ENCODE data around the gene BTBD9. TPM values are rescaled to one million over a fixed set of nuclear protein-coding genes. Genes with fewer than 3 reads are reported as not detected.
A peak's percentile ranks its signal among the peaks of the same experiment; 100 is the strongest.

The BTBD9 gene
- 1 to 10 TPM; 6.8 to 7.0 TPM for total RNA-seq

GRCh38 chr6:38639498-38640215 is at the start of gene BTBD9:
TSS of gene BTBD9 (minus strand) at chr6:38639929.
- peak; percentile 86 for DNase-seq
- peaks cover 43% of the 10 kb centered on the region for H3K4me1 Mint-ChIP-seq
- H3K4me3 Mint-ChIP-seq, result peak within 1 kb of the TSS; percentile 93
- H3K36me3 Mint-ChIP-seq, result peaks cover 2% of the 10 kb centered on the region
- peak within 1 kb of the TSS; percentile 89 for H3K27ac Mint-ChIP-seq
- H3K9me3 Mint-ChIP-seq, result peaks cover 1% of the 10 kb centered on the region
- no peaks in the 10 kb centered on the region for H3K27me3 Mint-ChIP-seq

DNA sequence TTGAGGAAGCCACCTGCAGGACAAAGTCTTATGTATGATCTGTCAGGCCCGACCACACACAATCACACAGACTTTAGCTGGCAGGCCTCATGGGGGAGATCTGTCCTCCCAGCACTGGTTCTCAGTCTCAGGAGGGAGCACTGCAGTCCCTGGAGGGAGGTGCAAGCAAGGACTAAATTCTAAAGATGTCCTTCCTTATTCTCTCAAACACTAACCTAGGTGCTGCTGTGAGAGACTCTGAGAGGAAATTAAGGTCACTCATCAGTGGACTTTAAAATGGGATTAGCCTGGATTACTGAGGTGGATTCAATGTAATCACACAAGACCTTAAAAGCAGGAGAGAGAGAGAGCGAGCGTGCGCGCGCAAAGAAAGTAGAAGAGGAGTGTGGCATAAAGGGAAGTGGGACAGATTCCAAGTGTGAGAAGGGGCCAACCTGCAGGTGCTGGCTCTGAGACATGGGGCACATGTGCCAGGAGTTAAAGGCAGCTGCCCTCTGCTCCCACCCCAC is 48.9 kb upstream of the BTBD9 start:
- no peaks in the 10 kb centered on the region for H3K27me3 Mint-ChIP-seq
- H3K36me3 Mint-ChIP-seq, result peaks cover 17% of the 10 kb centered on the region
- H3K4me1 Mint-ChIP-seq, result peaks cover 23% of the 10 kb centered on the region
- no peak for DNase-seq
- H3K27ac Mint-ChIP-seq, result no peak overlapping the region
- H3K9me3 Mint-ChIP-seq, result peaks cover 1% of the 10 kb centered on the region
- H3K4me3 Mint-ChIP-seq, result no peak overlapping the region

GRCh38 chr6:38687549-38687948 is 47.8 kb upstream of the BTBD9 start:
- no peaks in the 10 kb centered on the region for H3K27me3 Mint-ChIP-seq
- H3K36me3 Mint-ChIP-seq, result peaks cover 15% of the 10 kb centered on the region
- H3K9me3 Mint-ChIP-seq, result peaks cover 1% of the 10 kb centered on the region
- no peak overlapping the region for H3K4me3 Mint-ChIP-seq
- H3K4me1 Mint-ChIP-seq, result peaks cover 23% of the 10 kb centered on the region
- no peak for DNase-seq
- no peak overlapping the region for H3K27ac Mint-ChIP-seq

DNA sequence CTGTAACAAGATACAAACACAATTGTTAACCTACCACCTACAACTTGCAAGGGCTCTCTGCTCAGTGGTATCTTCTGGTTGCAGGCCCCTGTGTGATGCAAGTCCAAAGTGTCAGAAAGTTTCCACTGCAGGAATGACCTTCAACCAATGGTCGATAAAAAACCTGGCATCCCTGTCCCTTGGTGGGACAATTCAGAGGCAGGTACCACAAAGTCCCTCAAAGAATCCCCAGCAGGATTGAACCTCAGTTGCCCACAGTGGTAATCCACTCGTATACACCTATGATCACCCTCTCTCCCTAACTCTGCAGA is 47.3 kb upstream of the BTBD9 start:
- Mint-ChIP-seq H3K27me3 (no peaks in the 10 kb centered on the region), H3K9me3 (peaks cover 1% of the 10 kb centered on the region), H3K4me1 (peaks cover 23% of the 10 kb centered on the region), H3K4me3 (no peak overlapping the region), H3K36me3 (peaks cover 14% of the 10 kb centered on the region), H3K27ac (no peak overlapping the region)
- DNase-seq, result no peak

- peaks cover 23% of the 10 kb centered on the region for H3K4me1 Mint-ChIP-seq
- no peak overlapping the region for H3K27ac Mint-ChIP-seq
- H3K4me3 Mint-ChIP-seq, result no peak overlapping the region
- no peaks in the 10 kb centered on the region for H3K27me3 Mint-ChIP-seq
- DNase-seq, result no peak
- peaks cover 1% of the 10 kb centered on the region for H3K9me3 Mint-ChIP-seq
- H3K36me3 Mint-ChIP-seq, result peaks cover 17% of the 10 kb centered on the region
These were observed 46.7 kb upstream of the BTBD9 start for GRCh38 chr6:38686270-38687042.

- Mint-ChIP-seq H3K9me3 (no peaks in the 10 kb centered on the region), H3K27me3 (no peaks in the 10 kb centered on the region), H3K27ac (no peak overlapping the region), H3K4me1 (peaks cover 21% of the 10 kb centered on the region), H3K36me3 (peaks cover 16% of the 10 kb centered on the region), H3K4me3 (no peak overlapping the region)
- DNase-seq, result no peak
These were observed 45.2 kb upstream of the BTBD9 start for GRCh38 chr6:38684904-38685303.

- DNase-seq, result no peak
- peaks cover 18% of the 10 kb centered on the region for H3K4me1 Mint-ChIP-seq
- H3K4me3 Mint-ChIP-seq, result no peak overlapping the region
- no peak overlapping the region for H3K27ac Mint-ChIP-seq
- H3K36me3 Mint-ChIP-seq, result peaks cover 16% of the 10 kb centered on the region
- H3K9me3 Mint-ChIP-seq, result no peaks in the 10 kb centered on the region
- H3K27me3 Mint-ChIP-seq, result no peaks in the 10 kb centered on the region
These were observed 44.5 kb upstream of the BTBD9 start for GRCh38 chr6:38684237-38684636.

DNA sequence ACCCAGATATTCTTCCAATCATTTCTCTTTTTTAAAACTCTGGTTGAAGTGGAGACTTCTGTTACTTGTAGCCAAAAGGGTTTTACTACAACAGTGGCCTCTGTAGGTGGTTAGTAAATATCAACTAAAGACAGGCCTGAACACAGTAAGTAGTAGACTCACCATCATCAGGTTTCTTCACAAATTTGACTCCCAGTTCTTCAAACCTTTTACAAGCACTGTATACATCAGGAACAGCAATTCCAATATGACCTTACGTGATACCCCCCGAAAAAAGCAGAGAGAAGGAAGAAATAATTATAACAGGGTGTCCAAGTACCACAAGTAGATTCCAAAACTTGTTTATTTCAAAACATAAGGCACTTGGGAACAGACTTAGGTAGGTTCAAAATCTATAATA is 42.1 kb upstream of the BTBD9 start:
- H3K36me3 Mint-ChIP-seq, result peaks cover 28% of the 10 kb centered on the region
- H3K4me1 Mint-ChIP-seq, result peaks cover 19% of the 10 kb centered on the region
- H3K27me3 Mint-ChIP-seq, result no peaks in the 10 kb centered on the region
- no peak overlapping the region for H3K4me3 Mint-ChIP-seq
- no peaks in the 10 kb centered on the region for H3K9me3 Mint-ChIP-seq
- H3K27ac Mint-ChIP-seq, result no peak overlapping the region
- no peak for DNase-seq

- peaks cover 3% of the 10 kb centered on the region for H3K9me3 Mint-ChIP-seq
- H3K27me3 Mint-ChIP-seq, result no peaks in the 10 kb centered on the region
- no peak overlapping the region for H3K4me3 Mint-ChIP-seq
- peaks cover 15% of the 10 kb centered on the region for H3K4me1 Mint-ChIP-seq
- no peak for DNase-seq
- no peak overlapping the region for H3K27ac Mint-ChIP-seq
- H3K36me3 Mint-ChIP-seq, result peaks cover 44% of the 10 kb centered on the region
These were observed 39.9 kb upstream of the BTBD9 start for GRCh38 chr6:38679668-38680067.

DNA sequence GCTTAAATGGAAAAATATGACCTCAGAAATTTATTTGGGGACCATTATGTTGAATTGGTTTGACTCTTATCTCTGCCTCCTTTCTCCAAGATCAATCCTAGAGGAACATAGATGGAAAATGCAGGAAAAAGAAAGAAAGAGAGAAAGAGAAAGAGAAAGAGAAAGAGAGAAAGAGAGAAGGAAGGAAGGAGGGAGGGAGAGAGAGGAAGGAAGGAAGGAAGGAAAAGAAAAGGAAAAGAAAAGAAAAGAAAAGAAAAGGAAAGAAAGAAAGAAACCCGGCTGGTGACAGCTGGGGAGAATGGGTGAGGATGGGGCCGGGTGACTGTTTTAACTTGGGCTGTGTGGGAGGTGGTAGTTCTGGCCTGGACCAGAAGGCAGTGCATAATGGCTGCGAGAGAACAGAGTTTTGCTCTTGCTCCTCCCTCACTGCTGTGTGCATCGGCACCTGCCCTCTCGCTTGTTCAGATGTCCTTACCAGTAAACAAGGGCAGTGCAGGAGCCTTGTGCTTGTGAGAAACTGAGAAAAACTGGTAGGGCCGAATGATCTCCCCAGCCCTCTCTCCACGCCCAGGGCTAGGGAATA is 38.5 kb upstream of the BTBD9 start:
- Mint-ChIP-seq H3K4me1 (peaks cover 25% of the 10 kb centered on the region), H3K4me3 (no peak overlapping the region), H3K9me3 (peaks cover 9% of the 10 kb centered on the region), H3K27ac (peak overlapping the region; percentile 52), H3K36me3 (peaks cover 57% of the 10 kb centered on the region), H3K27me3 (no peaks in the 10 kb centered on the region)
- DNase-seq, result no peak

- H3K36me3 Mint-ChIP-seq, result peaks cover 57% of the 10 kb centered on the region
These were observed 37.3 kb upstream of the BTBD9 start for GRCh38 chr6:38676974-38677544.

GRCh38 chr6:38676236-38676973 is 36.7 kb upstream of the BTBD9 start:
- Mint-ChIP-seq H3K9me3 (peaks cover 9% of the 10 kb centered on the region), H3K4me1 (peaks cover 34% of the 10 kb centered on the region), H3K27me3 (no peaks in the 10 kb centered on the region), H3K36me3 (peaks cover 53% of the 10 kb centered on the region), H3K27ac (no peak overlapping the region), H3K4me3 (no peak overlapping the region)
- no peak for DNase-seq

More at GRCh38 chr6:38676974-38677544, 37.3 kb upstream of the BTBD9 start:
- no peak for DNase-seq
- no peak overlapping the region for H3K27ac Mint-ChIP-seq
- H3K27me3 Mint-ChIP-seq, result no peaks in the 10 kb centered on the region
- H3K4me1 Mint-ChIP-seq, result peaks cover 32% of the 10 kb centered on the region
- peaks cover 9% of the 10 kb centered on the region for H3K9me3 Mint-ChIP-seq
- H3K4me3 Mint-ChIP-seq, result no peak overlapping the region

- no peak overlapping the region for H3K4me3 Mint-ChIP-seq
- H3K27me3 Mint-ChIP-seq, result no peaks in the 10 kb centered on the region
- H3K36me3 Mint-ChIP-seq, result peaks cover 48% of the 10 kb centered on the region
- no peak for DNase-seq
- H3K9me3 Mint-ChIP-seq, result peaks cover 9% of the 10 kb centered on the region
- peaks cover 34% of the 10 kb centered on the region for H3K4me1 Mint-ChIP-seq
- H3K27ac Mint-ChIP-seq, result peak overlapping the region; percentile 79
These were observed 33.9 kb upstream of the BTBD9 start for GRCh38 chr6:38673397-38674165.

GRCh38 chr6:38671885-38672467 is 32.2 kb upstream of the BTBD9 start:
- peaks cover 27% of the 10 kb centered on the region for H3K4me1 Mint-ChIP-seq
- DNase-seq, result peak; percentile 17
- H3K27ac Mint-ChIP-seq, result no peak overlapping the region

More at GRCh38 chr6:38671885-38672467, 32.2 kb upstream of the BTBD9 start:
- Mint-ChIP-seq H3K4me3 (no peak overlapping the region), H3K9me3 (peaks cover 9% of the 10 kb centered on the region), H3K27me3 (no peaks in the 10 kb centered on the region), H3K36me3 (peaks cover 36% of the 10 kb centered on the region)
